AG09309 (cell line): Measurements from ENCODE around the gene CGB1.
"Not testable (repeated sequence)": the region's sequence is repeated elsewhere in the genome, so short reads cannot be mapped to it uniquely, and the experiment has no call there.

Experiments
- DNase-seq: peaks from one replicate; pipeline ENCODE4 v3.0.0-alpha.2; 2010; ENCODE audit warnings: low read depth
- H3K4me3 ChIP-seq: 2 replicates; pipeline ENCODE4 v1.5.1; 2011; ENCODE audit warnings: mild to moderate bottlenecking, low read depth, low read length, moderate library complexity; ENCODE audit not compliant: control insufficient read depth
- TF ChIP-seq, protein P1 (sequence below): IDR thresholded peaks from 2 replicates; pipeline ENCODE4 v1.5.1; 2011; ENCODE audit warnings: mild to moderate bottlenecking, low read depth, low read length, inconsistent platforms; ENCODE audit not compliant: insufficient read depth, control insufficient read depth; ENCODE audit errors: missing control alignments

CGB1 gene

GRCh38 chr19:49059053-49059452, 22.4 kb upstream of the CGB1 start:
- H3K4me3 ChIP-seq, result no peak overlapping the region
- no peak for DNase-seq
- TF ChIP-seq, protein P1, sequence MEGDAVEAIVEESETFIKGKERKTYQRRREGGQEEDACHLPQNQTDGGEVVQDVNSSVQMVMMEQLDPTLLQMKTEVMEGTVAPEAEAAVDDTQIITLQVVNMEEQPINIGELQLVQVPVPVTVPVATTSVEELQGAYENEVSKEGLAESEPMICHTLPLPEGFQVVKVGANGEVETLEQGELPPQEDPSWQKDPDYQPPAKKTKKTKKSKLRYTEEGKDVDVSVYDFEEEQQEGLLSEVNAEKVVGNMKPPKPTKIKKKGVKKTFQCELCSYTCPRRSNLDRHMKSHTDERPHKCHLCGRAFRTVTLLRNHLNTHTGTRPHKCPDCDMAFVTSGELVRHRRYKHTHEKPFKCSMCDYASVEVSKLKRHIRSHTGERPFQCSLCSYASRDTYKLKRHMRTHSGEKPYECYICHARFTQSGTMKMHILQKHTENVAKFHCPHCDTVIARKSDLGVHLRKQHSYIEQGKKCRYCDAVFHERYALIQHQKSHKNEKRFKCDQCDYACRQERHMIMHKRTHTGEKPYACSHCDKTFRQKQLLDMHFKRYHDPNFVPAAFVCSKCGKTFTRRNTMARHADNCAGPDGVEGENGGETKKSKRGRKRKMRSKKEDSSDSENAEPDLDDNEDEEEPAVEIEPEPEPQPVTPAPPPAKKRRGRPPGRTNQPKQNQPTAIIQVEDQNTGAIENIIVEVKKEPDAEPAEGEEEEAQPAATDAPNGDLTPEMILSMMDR, result no peak

GRCh38 chr19:49058562-49058961, 21.9 kb upstream of the CGB1 start:
- H3K4me3 ChIP-seq, result no peak overlapping the region
- no peak for DNase-seq
- TF ChIP-seq, protein P1, result no peak

DNA sequence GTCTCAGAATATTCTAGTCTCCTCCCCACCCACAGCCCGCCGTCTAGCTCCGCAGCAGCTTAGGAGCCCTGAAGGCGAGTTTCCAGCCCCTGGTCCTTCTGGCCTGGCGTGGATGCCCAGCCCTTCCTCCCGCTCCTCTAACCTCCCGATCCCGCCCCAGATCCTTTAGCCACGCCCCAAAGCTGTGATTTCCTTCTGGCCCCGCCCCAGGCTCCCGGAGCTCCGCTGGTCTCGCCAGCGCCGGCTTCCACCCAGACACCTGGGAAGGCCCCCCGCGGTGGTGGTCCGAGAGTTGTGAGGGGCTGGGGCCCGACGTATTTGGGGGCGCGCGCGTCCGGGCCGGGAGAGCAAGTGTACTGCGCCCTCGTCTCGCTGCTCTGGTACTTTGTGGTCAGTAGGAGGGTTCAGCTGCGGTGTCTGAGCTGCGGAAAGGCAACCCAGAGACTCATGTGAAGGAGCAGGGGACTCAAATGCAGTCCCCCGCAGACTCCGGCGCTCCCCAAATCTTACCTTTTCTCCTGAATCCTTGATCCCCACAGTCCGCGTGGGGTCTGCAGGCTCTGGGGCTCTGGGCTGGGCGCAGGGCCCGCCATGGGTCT, 21.0 kb upstream of the CGB1 start, which contains the start of gene CGB7:
TSS of gene CGB7 (minus strand) at position 114 of the 599 bp plus-strand sequence. CDS start 2,374 bp downstream, outside the sequence.
- peak within 1 kb of the TSS; percentile 54 for H3K4me3 ChIP-seq
- DNase-seq, result no peak
- TF ChIP-seq, protein P1, result no peak

- H3K4me3 ChIP-seq, result peak overlapping the region; percentile 54
- not testable (repeated sequence) for DNase-seq
Observed at GRCh38 chr19:49056902-49057596, 20.4 kb upstream of the CGB1 start.

DNA sequence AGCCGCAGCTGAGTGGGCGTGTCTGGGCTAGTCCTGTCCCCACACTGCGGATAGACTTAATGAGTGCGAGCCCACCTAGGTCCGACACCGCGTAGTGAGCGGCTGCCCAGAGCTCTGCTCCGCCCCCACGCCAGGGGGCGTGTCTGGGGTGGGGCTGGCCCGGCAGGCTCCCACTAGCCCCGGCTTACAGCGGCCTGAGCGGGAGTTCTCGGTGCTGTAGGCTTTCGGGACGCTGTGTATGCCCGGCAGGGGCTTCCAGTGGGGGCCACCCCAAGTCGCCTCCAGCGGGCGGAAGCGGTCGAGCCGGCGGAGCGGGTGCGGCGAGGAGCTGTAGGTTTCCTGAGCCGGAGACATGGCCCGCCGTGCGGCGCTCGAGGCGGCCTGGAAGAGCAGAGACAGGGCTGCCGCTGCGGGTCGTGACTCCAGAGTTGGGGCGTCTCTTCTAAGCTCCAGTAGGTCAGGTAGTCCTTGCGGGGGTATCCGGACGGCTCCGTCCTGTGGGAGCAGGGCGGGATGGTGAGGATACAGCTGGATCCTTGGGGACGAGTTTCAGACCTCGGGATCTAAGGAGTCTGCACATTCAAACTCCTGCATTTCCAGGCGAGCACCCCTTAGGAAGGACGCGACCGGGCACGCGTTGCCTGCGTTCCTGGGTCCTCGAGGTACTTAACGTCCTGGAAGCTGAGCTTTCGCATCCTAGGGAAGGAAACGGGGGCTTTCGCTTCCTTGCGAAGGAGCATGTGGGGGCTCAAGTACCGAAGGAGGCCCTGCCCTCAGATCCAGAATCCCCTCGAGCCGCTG, 19.6 kb upstream of the CGB1 start:
- H3K4me3 ChIP-seq, result peak overlapping the region; percentile 54
- TF ChIP-seq, protein P1, result peak; percentile 26

DNA sequence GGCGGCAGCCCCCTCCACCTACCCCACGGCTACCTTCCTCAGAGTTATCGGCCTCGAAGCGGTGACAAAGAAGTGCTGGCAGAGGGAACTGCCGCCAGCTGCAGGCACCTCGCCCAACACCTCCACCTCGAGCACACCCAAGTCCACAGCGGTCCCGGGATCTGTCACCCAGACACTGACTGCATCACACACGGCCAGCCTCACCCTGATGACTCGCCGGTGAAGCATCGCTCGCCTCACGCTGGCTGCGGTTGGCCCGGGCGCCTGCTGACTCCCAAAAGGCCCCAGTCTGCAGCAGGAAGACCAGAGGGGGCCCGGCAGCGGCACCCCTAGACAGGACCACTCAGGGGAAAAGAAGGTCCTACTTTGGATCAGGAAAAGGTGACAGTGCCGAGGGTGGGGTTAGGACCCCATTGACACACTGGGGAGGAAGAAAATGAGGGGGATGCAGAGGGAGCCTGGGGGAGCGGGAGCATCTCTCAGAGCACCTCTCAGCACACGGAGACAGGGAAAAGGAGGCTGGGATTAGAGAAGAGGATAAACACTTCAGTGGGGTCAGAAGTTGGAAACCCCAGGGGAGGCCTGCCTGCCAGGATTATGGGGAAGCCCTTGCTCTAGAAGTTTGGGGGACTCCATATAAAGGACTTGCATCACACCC, 13.8 kb upstream of the CGB1 start:
- H3K4me3 ChIP-seq, DNase-seq: not testable (repeated sequence)

More for the DNA sequence above, 19.6 kb upstream of the CGB1 start:
- no peak for DNase-seq

DNA sequence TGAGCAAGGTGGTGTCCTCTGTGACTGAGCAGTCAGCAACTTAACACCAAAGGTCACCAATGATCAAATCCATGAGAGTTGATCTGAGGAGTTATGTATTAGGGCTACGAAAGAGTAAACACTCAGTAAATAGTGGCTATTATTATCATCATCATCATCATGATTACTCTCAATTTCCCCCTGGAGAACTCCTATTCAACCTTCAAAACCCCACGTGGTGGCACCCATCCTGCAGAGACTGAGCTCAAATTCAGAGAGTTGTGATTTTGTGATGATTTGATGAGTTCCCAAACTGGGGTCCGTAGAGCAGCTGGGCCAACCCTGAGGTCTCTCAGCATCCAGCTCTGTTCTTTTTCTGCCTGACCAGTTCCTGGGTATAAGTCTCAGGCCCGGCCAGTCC, 13.1 kb upstream of the CGB1 start:
- H3K4me3 ChIP-seq, result not testable (repeated sequence)

DNA sequence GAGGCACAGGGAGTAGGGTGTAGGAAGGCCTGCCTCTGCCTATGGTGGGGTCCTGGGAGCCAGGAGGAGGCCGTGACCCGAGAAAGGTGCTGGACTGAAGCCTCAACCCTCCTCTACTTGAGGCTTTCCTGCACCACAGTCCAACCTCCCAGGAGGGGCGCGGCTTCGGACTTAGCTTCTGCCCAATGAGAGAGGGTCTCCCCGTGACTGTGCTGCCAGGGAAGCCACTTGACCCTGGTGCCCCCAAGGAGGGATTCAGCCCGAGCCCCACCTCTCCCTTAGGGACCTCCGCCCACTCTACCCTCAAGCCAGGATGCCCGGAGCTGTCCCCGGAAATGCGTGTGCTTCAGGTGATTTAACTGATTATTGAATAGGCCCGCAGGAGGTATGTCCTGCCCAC, 12.3 kb upstream of the CGB1 start, which contains the start of gene CGB8:
TSS of gene CGB8 (minus strand) at position 101 of the 400 bp plus-strand sequence. CDS start 372 bp downstream, outside the sequence.
- not testable (repeated sequence) for H3K4me3 ChIP-seq, DNase-seq

More for the DNA sequence above, 13.1 kb upstream of the CGB1 start:
- not testable (repeated sequence) for DNase-seq

- H3K4me3 ChIP-seq, result not testable (repeated sequence)
Observed at GRCh38 chr19:49043548-49043947, 6.9 kb upstream of the CGB1 start, which contains the start of gene CGB5. Gene CGB5, plus strand, starts transcription at chr19:49043848. Its CDS starts 362 bp downstream, at chr19:49044210.

GRCh38 chr19:49042666-49043065, 6.0 kb upstream of the CGB1 start:
- DNase-seq, H3K4me3 ChIP-seq: not testable (repeated sequence)

More at GRCh38 chr19:49043548-49043947, 6.9 kb upstream of the CGB1 start, which contains the start of gene CGB5:
- not testable (repeated sequence) for DNase-seq
